Neural cell (in vitro differentiated cells): ENCODE measurements around the gene RPS6KA2. TPM values are rescaled to one million over a fixed set of nuclear protein-coding genes. Genes with fewer than 3 reads are reported as not detected.

ENCODE experiments used
- H2AFZ ChIP-seq: fragments of 200-600, 300-800 bp; sonication (generic), shearing (Covaris generic); 2 replicates; pipeline ENCODE4 v1.6.0; 2014; ENCODE audit warnings: low read depth, mild to moderate bottlenecking, antibody characterized with exemption, low read length, moderate library complexity
- H3F3A ChIP-seq: fragments of 200-600 bp; shearing (Covaris generic); 2 replicates; pipeline ENCODE4 v1.6.1; 2016; ENCODE audit warnings: mild to moderate bottlenecking, moderate library complexity, mixed read lengths, antibody characterized with exemption, low read length; ENCODE audit not compliant: insufficient read depth, poor library complexity, severe bottlenecking
- H3K27ac ChIP-seq: fragments of 200-600, 300-800 bp; sonication (generic), shearing (Covaris generic); 2 replicates; pipeline ENCODE4 v1.5.1; 2014; ENCODE audit warnings: mild to moderate bottlenecking, low read length, moderate library complexity
- H3K27me3 ChIP-seq: fragments of 300-800, 200-600 bp; sonication (generic), shearing (Covaris generic); 2 replicates; pipeline ENCODE4 v1.6.0; 2014; ENCODE audit warnings: mild to moderate bottlenecking, low read depth, low read length, moderate library complexity; ENCODE audit not compliant: insufficient read depth
- H3K36me3 ChIP-seq: fragments of 300-800, 200-600 bp; sonication (generic), shearing (Covaris generic); 2 replicates; pipeline ENCODE4 v1.5.1; 2014; ENCODE audit warnings: mild to moderate bottlenecking, antibody characterized with exemption, low read length, moderate library complexity; ENCODE audit not compliant: insufficient read depth
- H3K4me2 ChIP-seq: fragments of 300-800, 200-600 bp; sonication (generic), shearing (Covaris generic); 2 replicates; pipeline ENCODE4 v1.6.0; 2014; ENCODE audit warnings: mild to moderate bottlenecking, low read length
- H3K4me3 ChIP-seq: fragments of 300-800, 200-600 bp; sonication (generic), shearing (Covaris generic); 2 replicates; pipeline ENCODE4 v1.5.1; 2014; ENCODE audit warnings: mild to moderate bottlenecking, low read length, moderate library complexity
- H3K79me2 ChIP-seq: fragments of 200-600 bp; shearing (Covaris generic); replicated peaks from 2 replicates; pipeline ENCODE4 v1.6.0; 2014; ENCODE audit warnings: mild to moderate bottlenecking, low read length, moderate library complexity; ENCODE audit not compliant: insufficient read depth
- H3K9ac ChIP-seq: fragments of 300-800, 200-600 bp; sonication (generic), shearing (Covaris generic); 2 replicates; pipeline ENCODE4 v1.6.1; 2016; ENCODE audit warnings: mild to moderate bottlenecking, low read length, mixed read lengths
- H3K9me2 ChIP-seq: fragments of 200-600 bp; shearing (Covaris generic); 2 replicates; pipeline ENCODE4 v1.6.1; 2016; ENCODE audit warnings: mild to moderate bottlenecking, low read length, mixed read lengths; ENCODE audit not compliant: insufficient read depth
- H3K9me3 ChIP-seq: fragments of 200-600, 300-800 bp; sonication (generic), shearing (Covaris generic); 2 replicates; pipeline ENCODE4 v1.6.1; 2016; ENCODE audit warnings: mild to moderate bottlenecking, mixed run types, low read length, moderate library complexity, mixed read lengths
- H4K20me1 ChIP-seq: fragments of 200-600 bp; shearing (Covaris generic); 2 replicates; pipeline ENCODE4 v1.6.1; 2016; ENCODE audit warnings: mild to moderate bottlenecking, mixed run types; ENCODE audit not compliant: insufficient read depth
- CTCF ChIP-seq: fragments of 450-650 bp; IDR thresholded peaks from 2 replicates; pipeline ENCODE4 v1.5.1; 2014; ENCODE audit warnings: antibody characterized with exemption, mild to moderate bottlenecking, moderate library complexity; ENCODE audit not compliant: poor library complexity, severe bottlenecking
- EP300 ChIP-seq: fragments of 450-650 bp; conservative IDR thresholded peaks from 2 replicates; pipeline ENCODE4 v1.6.1; 2014; ENCODE audit warnings: antibody characterized with exemption, mild to moderate bottlenecking, moderate library complexity; ENCODE audit not compliant: poor library complexity, severe bottlenecking
- EZH2 ChIP-seq: fragments of 200-600, 300-800 bp; shearing (Covaris generic), sonication (generic); IDR thresholded peaks from 2 replicates; pipeline ENCODE4 v1.6.1; 2014; ENCODE audit warnings: antibody characterized with exemption, low read length, borderline replicate concordance, mild to moderate bottlenecking; ENCODE audit not compliant: insufficient read depth, poor library complexity, severe bottlenecking
- MXI1 ChIP-seq: fragments of 450-650 bp; conservative IDR thresholded peaks from 2 replicates; pipeline ENCODE4 v1.6.1; 2014; ENCODE audit warnings: antibody characterized with exemption, mild to moderate bottlenecking; ENCODE audit not compliant: poor library complexity, severe bottlenecking
- POLR2AphosphoS5 ChIP-seq: IDR thresholded peaks from 2 replicates; pipeline ENCODE4 v1.6.1; 2012
- RAD21 ChIP-seq: fragments of 450-650 bp; conservative IDR thresholded peaks from 2 replicates; pipeline ENCODE4 v1.6.1; 2014; ENCODE audit warnings: antibody characterized with exemption, mild to moderate bottlenecking, moderate library complexity
- REST ChIP-seq: IDR thresholded peaks from 2 replicates; pipeline ENCODE4 v1.6.1; 2012; ENCODE audit warnings: borderline replicate concordance
- SMC3 ChIP-seq: fragments of 450-650 bp; conservative IDR thresholded peaks from 2 replicates; pipeline ENCODE4 v1.6.1; 2014; ENCODE audit warnings: antibody characterized with exemption, mild to moderate bottlenecking, moderate library complexity; ENCODE audit not compliant: poor library complexity
- TAF1 ChIP-seq: IDR thresholded peaks from 2 replicates; pipeline ENCODE4 v1.6.1; 2012; ENCODE audit warnings: low read depth
- polyA plus RNA-seq: library from polyadenylated mRNA; depleted of rRNA; stranded (reverse); fragments of >200 nt; gene quantifications from 2 replicates; pipeline ENCODE4 v1.2.3, GENCODE V29; 2014

Gene RPS6KA2
- polyA plus RNA-seq, 1 donor from 2014 or later, result 34.3 TPM

GRCh38 chr6:166370489-166370888 is 256.6 kb downstream of the RPS6KA2 start:
- Histone ChIP-seq H3K9ac (no peak overlapping the region), H3K4me2 (no peak overlapping the region), H3K9me3 (no peaks in the 10 kb centered on the region), H3K4me3 (no peak overlapping the region), H3K27me3 (no peaks in the 10 kb centered on the region), H3K79me2 (no peaks in the 10 kb centered on the region), H3K36me3 (peaks cover 7% of the 10 kb centered on the region), H3K27ac (no peak overlapping the region), H4K20me1 (no peaks in the 10 kb centered on the region), H3F3A (no peaks in the 10 kb centered on the region), H2AFZ (no peak overlapping the region), H3K9me2 (no peaks in the 10 kb centered on the region)
- no peak for TF ChIP-seq RAD21
- TF ChIP-seq SMC3, result no peak
- TF ChIP-seq POLR2AphosphoS5, result no peak
- TF ChIP-seq REST, result no peak
- no peak for TF ChIP-seq TAF1
- no peak for TF ChIP-seq EZH2
- no peak for TF ChIP-seq CTCF
- TF ChIP-seq EP300, result no peak
- no peak for TF ChIP-seq MXI1

GRCh38 chr6:166369782-166370181 is 257.3 kb downstream of the RPS6KA2 start:
- no peaks in the 10 kb centered on the region for H3K79me2 ChIP-seq
- H4K20me1 ChIP-seq, result no peaks in the 10 kb centered on the region
- H2AFZ ChIP-seq, result no peak overlapping the region
- no peaks in the 10 kb centered on the region for H3K9me2 ChIP-seq
- no peaks in the 10 kb centered on the region for H3K27me3 ChIP-seq
- H3K9ac ChIP-seq, result no peak overlapping the region
- H3K36me3 ChIP-seq, result peaks cover 10% of the 10 kb centered on the region
- no peaks in the 10 kb centered on the region for H3K9me3 ChIP-seq
- H3K27ac ChIP-seq, result no peak overlapping the region
- H3F3A ChIP-seq, result no peaks in the 10 kb centered on the region
- TF ChIP-seq TAF1 (no peak), EP300 (no peak), RAD21 (no peak), POLR2AphosphoS5 (no peak), REST (no peak), SMC3 (no peak), EZH2 (no peak)
- no peak overlapping the region for H3K4me3 ChIP-seq
- no peak overlapping the region for H3K4me2 ChIP-seq
